HepG2 (cell line): ENCODE measurements around the gene GGA3. TPM values are rescaled to one million over a fixed set of nuclear protein-coding genes. Genes with fewer than 3 reads are reported as not detected.

ENCODE experiments used
- ATF5 ChIP-seq: sonication (generic); formaldehyde crosslinking; IDR thresholded peaks from 2 replicates; pipeline ENCODE4 v1.4.0; 2020; ENCODE audit warnings: mild to moderate bottlenecking, low read depth, missing genetic modification reagents
- CEBPG ChIP-seq: IDR thresholded peaks from 2 replicates; pipeline ENCODE4 v1.6.1; 2016
- ELK4 ChIP-seq: sonication (generic); formaldehyde crosslinking; IDR thresholded peaks from 2 replicates; pipeline ENCODE4 v1.9.0; 2021; ENCODE audit warnings: missing genetic modification reagents, borderline replicate concordance
- FOSL2 ChIP-seq: sonication (generic); formaldehyde crosslinking; IDR thresholded peaks from 2 replicates; pipeline ENCODE4 v1.4.0; 2020; ENCODE audit warnings: missing genetic modification reagents
- GATAD1 ChIP-seq: IDR thresholded peaks from 2 replicates; pipeline ENCODE4 v1.6.1; 2016; ENCODE audit warnings: missing genetic modification reagents, missing compliant biosample characterization
- JDP2 ChIP-seq: sonication (generic); formaldehyde crosslinking; IDR thresholded peaks from 2 replicates; pipeline ENCODE4 v1.8.1; 2022; ENCODE audit warnings: missing genetic modification reagents, borderline replicate concordance
- MTA1 ChIP-seq: sonication (generic); formaldehyde crosslinking; IDR thresholded peaks from 2 replicates; pipeline ENCODE4 v1.4.0; 2020; ENCODE audit warnings: missing genetic modification reagents, mild to moderate bottlenecking, borderline replicate concordance
- NAIF1 ChIP-seq: sonication (generic); formaldehyde crosslinking; IDR thresholded peaks from 2 replicates; pipeline ENCODE4 v1.5.0; 2020; ENCODE audit warnings: mild to moderate bottlenecking, missing genetic modification reagents, borderline replicate concordance
- NR2F2 ChIP-seq: IDR thresholded peaks from 2 replicates; pipeline ENCODE4 v1.6.1; 2012; ENCODE audit warnings: low read depth, inconsistent platforms, borderline replicate concordance
- PHF8 ChIP-seq: sonication (generic); formaldehyde crosslinking; IDR thresholded peaks from 2 replicates; pipeline ENCODE4 v1.5.0; 2020; ENCODE audit warnings: missing genetic modification reagents
- SRSF4 ChIP-seq: fragments of 200-400 bp; formaldehyde crosslinking; IDR thresholded peaks from one replicate; pipeline ENCODE4 v1.6.1; 2018; ENCODE audit warnings: mild to moderate bottlenecking, low read depth, low read length, moderate library complexity; ENCODE audit not compliant: poor library complexity, severe bottlenecking
- TRIM22 ChIP-seq: fragments of 450-650 bp; IDR thresholded peaks from 2 replicates; pipeline ENCODE4 v1.6.1; 2017
- ZBTB8A ChIP-seq: sonication (generic); formaldehyde crosslinking; IDR thresholded peaks from 2 replicates; pipeline ENCODE4 v1.4.0; 2020; ENCODE audit warnings: mild to moderate bottlenecking, low read depth, missing genetic modification reagents, borderline replicate concordance
- ZNF329 ChIP-seq: sonication (generic); formaldehyde crosslinking; IDR thresholded peaks from 2 replicates; pipeline ENCODE4 v1.9.0; 2021; ENCODE audit warnings: low read depth, mild to moderate bottlenecking, missing genetic modification reagents
- ZNF607 ChIP-seq: sonication (generic); formaldehyde crosslinking; IDR thresholded peaks from 2 replicates; pipeline ENCODE4 v1.5.1; 2020; ENCODE audit warnings: missing genetic modification reagents, mild to moderate bottlenecking, borderline replicate concordance
- ZNF639 ChIP-seq: conservative IDR thresholded peaks from 2 replicates; pipeline ENCODE4 v1.6.1; 2018; ENCODE audit warnings: missing genetic modification reagents
- ZNF646 ChIP-seq: sonication (generic); formaldehyde crosslinking; IDR thresholded peaks from 2 replicates; pipeline ENCODE4 v1.9.0; 2021; ENCODE audit warnings: mild to moderate bottlenecking, missing genetic modification reagents
- ZNF724P ChIP-seq: sonication (generic); formaldehyde crosslinking; IDR thresholded peaks from 2 replicates; pipeline ENCODE4 v1.8.0; 2022; ENCODE audit warnings: missing genetic modification reagents, borderline replicate concordance
- polyA plus RNA-seq, 8 experiments: library from polyadenylated mRNA; depleted of rRNA in 3 of 8; stranded (reverse) in 7 of 8; unstranded in 1 of 8; fragments of >200 nt; fragmentation: Illumina TruSeq in 4 of 8; extraction: Trizol in 4 of 8; gene quantifications; 2 replicates each; pipeline versions ENCODE4 v1.2.1 to v1.2.3, GENCODE V29; 2011 to 2016; ENCODE audit warnings: low read depth in 4 of 8, missing spikeins in 1 of 8, mixed read lengths in 1 of 8; ENCODE audit not compliant: insufficient read depth in 1 of 8
- total RNA-seq, 5 experiments: library from RNA; depleted of rRNA; stranded (reverse); fragments of >200 nt; fragmentation: Illumina TruSeq; extraction: Trizol; gene quantifications; 2 replicates each; pipeline ENCODE4 v1.2.3, GENCODE V29; 2016; ENCODE audit warnings: low read depth in 1 of 5

Gene GGA3
- total and polyA plus RNA-seq, 2 of the 13 experiments (the other 11 are each of a cell fraction or from before 2014, with no cell fraction given): 28.4 to 43.7 TPM

- TF ChIP-seq ZNF639 (CRISPR knock-in tag) (no peak), ZNF329 (CRISPR knock-in tag) (peak; percentile 34; the same call in 1 of the 2 replicates), ZNF724P (CRISPR knock-in tag) (peak; percentile 94; the same call in 1 of the 2 replicates), ZNF646 (CRISPR knock-in tag) (0 out of 2 replicates have a peak, but pooled peaks have one; percentile 31), MTA1 (CRISPR knock-in tag) (peak; percentile 66; the same call in 1 of the 2 replicates), SRSF4 (no peak), NR2F2 (no peak), PHF8 (peak; percentile 60; the same call in 1 of the 2 replicates), ELK4 (no peak), JDP2 (CRISPR knock-in tag) (no peak), FOSL2 (CRISPR knock-in tag) (peak; percentile 4; the same call in 1 of the 2 replicates), ZNF607 (CRISPR knock-in tag) (no peak; the same call in none of the 2 replicates), NAIF1 (peak; percentile 67; the same call in 1 of the 2 replicates), CEBPG (CRISPR knock-in tag) (peak; percentile 90), ATF5 (CRISPR knock-in tag) (0 out of 2 replicates have a peak, but pooled peaks have one; percentile 20), ZBTB8A (CRISPR knock-in tag) (no peak), TRIM22 (no peak), GATAD1 (peak; percentile 78)
Observed at GRCh38 chr17:75270218-75270965, 9.0 kb upstream of the GGA3 start (continued).
